Lower lobe of right lung (tissue), 2 donors: Measurements from ENCODE around the gene RHBDD3. TPM values are rescaled to one million over a fixed set of nuclear protein-coding genes. Genes with fewer than 3 reads are reported as not detected.

Experiments used
- ATAC-seq, 2 donors: fragments of 200-7000 bp; cut with Tn5 transposase; one replicate each; pipeline ENCODE4 v1.9.1; 2020 to 2022; ENCODE audit warnings: mild to moderate bottlenecking in 2 of 2, moderate library complexity in 2 of 2
- DNase-seq: peaks from one replicate; pipeline ENCODE4 v3.0.0-alpha.2; 2020
- H3K27ac ChIP-seq: fragments of 200-600 bp; one replicate; pipeline ENCODE4 v1.8.0; 2022
- H3K27me3 ChIP-seq: fragments of 200-600 bp; one replicate; pipeline ENCODE4 v1.8.0; 2022; ENCODE audit warnings: low read depth
- H3K36me3 ChIP-seq: fragments of 200-600 bp; one replicate; pipeline ENCODE4 v1.8.0; 2022; ENCODE audit warnings: mild to moderate bottlenecking
- H3K4me1 ChIP-seq: fragments of 200-600 bp; one replicate; pipeline ENCODE4 v1.8.0; 2022
- H3K4me3 ChIP-seq: fragments of 200-600 bp; one replicate; pipeline ENCODE4 v1.8.0; 2022; ENCODE audit warnings: mild to moderate bottlenecking
- H3K9me3 ChIP-seq: fragments of 200-600 bp; one replicate; pipeline ENCODE4 v1.8.0; 2022
- intact Hi-C: fragments of 100-400 bp; cut with DNase I; formaldehyde crosslinking; loops from one replicate; pipeline ENCODE4 v1.11.0; 2022
- total RNA-seq: library from RNA; stranded (reverse); fragmentation: NEBNext Ultra II Directional; extraction: Animal tissue kit (Norgen Biotek cat#: 25700); gene quantifications from one replicate; pipeline ENCODE4 v1.2.1, GENCODE V29; 2021
- TF ChIP-seq, protein P1 (sequence below): fragments of 200-600 bp; IDR thresholded peaks from one replicate; pipeline ENCODE4 v1.8.0; 2022; ENCODE audit warnings: antibody characterized with exemption, mild to moderate bottlenecking
- donor health status: DM: no; HTN: yes; CAD: no; lungs with severe emphysema.

RHBDD3 gene
- total RNA-seq, 1 donor from 2014 or later = 16.4 TPM

DNA sequence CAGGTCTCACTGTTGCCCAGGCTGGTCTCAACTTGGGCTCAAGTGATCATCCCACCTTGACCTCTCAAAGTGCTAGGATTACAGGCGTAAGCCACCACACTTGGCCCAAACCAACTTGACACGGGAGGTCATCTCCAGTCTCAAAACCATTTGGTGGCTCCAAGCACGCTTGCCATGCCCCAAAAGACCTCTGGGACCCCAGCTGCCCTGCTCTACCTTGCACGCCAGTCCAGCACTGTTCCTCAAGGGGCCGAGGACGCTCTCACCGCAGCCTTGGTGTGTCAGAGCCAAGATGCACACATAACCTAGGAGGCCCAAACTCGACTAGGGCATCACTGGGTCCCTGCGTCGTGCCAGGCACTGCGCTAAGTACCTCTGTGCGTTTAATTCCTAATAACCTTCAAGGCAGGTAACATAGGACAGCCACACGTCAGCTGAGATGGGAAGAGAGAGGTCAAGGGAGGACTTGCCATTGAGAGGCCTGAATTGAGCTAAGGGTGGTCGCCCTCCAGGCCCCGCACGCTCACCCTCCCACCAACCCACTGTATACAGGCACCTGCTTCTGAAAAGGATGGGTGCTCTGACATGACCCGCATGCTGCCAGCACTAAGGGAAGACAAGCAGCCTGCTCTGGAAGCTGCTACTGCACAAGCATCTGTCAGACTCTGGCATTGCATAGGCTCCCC lies 34.1 kb upstream of the RHBDD3 start:
- TF ChIP-seq, protein P1, sequence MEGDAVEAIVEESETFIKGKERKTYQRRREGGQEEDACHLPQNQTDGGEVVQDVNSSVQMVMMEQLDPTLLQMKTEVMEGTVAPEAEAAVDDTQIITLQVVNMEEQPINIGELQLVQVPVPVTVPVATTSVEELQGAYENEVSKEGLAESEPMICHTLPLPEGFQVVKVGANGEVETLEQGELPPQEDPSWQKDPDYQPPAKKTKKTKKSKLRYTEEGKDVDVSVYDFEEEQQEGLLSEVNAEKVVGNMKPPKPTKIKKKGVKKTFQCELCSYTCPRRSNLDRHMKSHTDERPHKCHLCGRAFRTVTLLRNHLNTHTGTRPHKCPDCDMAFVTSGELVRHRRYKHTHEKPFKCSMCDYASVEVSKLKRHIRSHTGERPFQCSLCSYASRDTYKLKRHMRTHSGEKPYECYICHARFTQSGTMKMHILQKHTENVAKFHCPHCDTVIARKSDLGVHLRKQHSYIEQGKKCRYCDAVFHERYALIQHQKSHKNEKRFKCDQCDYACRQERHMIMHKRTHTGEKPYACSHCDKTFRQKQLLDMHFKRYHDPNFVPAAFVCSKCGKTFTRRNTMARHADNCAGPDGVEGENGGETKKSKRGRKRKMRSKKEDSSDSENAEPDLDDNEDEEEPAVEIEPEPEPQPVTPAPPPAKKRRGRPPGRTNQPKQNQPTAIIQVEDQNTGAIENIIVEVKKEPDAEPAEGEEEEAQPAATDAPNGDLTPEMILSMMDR = no peak
- intact Hi-C loops = no loop called here
- no peaks in the 10 kb centered on the region for H3K9me3 ChIP-seq
- H3K27ac ChIP-seq = no peak overlapping the region
- H3K27me3 ChIP-seq = no peaks in the 10 kb centered on the region
- peaks cover 16% of the 10 kb centered on the region for H3K4me1 ChIP-seq
- peaks cover 44% of the 10 kb centered on the region for H3K36me3 ChIP-seq
- H3K4me3 ChIP-seq = no peak overlapping the region
- DNase-seq (no peak), ATAC-seq (no peak)

GRCh38 chr22:29300807-29301601 lies 33.2 kb upstream of the RHBDD3 start:
- intact Hi-C loops = no loop called here
- DNase-seq (no peak), ATAC-seq (no peak)
- H3K36me3 ChIP-seq = peaks cover 52% of the 10 kb centered on the region
- TF ChIP-seq, protein P1 = no peak
- peaks cover 13% of the 10 kb centered on the region for H3K4me1 ChIP-seq
- no peaks in the 10 kb centered on the region for H3K27me3 ChIP-seq
- H3K4me3 ChIP-seq = no peak overlapping the region
- no peak overlapping the region for H3K27ac ChIP-seq
- no peaks in the 10 kb centered on the region for H3K9me3 ChIP-seq

GRCh38 chr22:29300467-29300806 lies 32.7 kb upstream of the RHBDD3 start:
- no peaks in the 10 kb centered on the region for H3K9me3 ChIP-seq
- intact Hi-C loops = no loop called here
- no peak for DNase-seq
- no peak for ATAC-seq
- TF ChIP-seq, protein P1 = no peak
- H3K4me1 ChIP-seq = peaks cover 9% of the 10 kb centered on the region
- H3K4me3 ChIP-seq = no peak overlapping the region
- H3K27me3 ChIP-seq = no peaks in the 10 kb centered on the region
- H3K27ac ChIP-seq = no peak overlapping the region
- peaks cover 58% of the 10 kb centered on the region for H3K36me3 ChIP-seq

- H3K36me3 ChIP-seq = peaks cover 69% of the 10 kb centered on the region
- ATAC-seq (no peak), DNase-seq (no peak)
- intact Hi-C loops = no loop called here
- H3K27me3 ChIP-seq = no peaks in the 10 kb centered on the region
- no peak overlapping the region for H3K27ac ChIP-seq
- peaks cover 9% of the 10 kb centered on the region for H3K4me1 ChIP-seq
- TF ChIP-seq, protein P1 = no peak
- no peak overlapping the region for H3K4me3 ChIP-seq
- H3K9me3 ChIP-seq = no peaks in the 10 kb centered on the region
These were observed 31.5 kb upstream of the RHBDD3 start for GRCh38 chr22:29299136-29299900.

DNA sequence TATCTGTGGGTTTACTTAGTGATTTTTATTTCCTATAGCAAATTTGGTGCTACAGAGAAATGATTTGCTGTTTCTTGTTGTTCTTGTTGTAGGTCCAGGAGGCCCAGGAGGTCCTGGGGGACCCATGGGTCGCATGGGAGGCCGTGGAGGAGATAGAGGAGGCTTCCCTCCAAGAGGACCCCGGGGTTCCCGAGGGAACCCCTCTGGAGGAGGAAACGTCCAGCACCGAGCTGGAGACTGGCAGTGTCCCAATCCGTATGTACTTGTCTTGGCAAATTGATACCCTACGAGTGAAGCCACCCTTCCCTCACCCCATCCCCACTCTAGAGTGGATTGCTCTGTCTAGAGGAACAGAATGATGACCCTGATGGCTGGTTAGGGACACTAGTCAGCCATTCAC lies 30.9 kb upstream of the RHBDD3 start:
- no peak for DNase-seq
- TF ChIP-seq, protein P1 = no peak
- H3K4me1 ChIP-seq = peaks cover 9% of the 10 kb centered on the region
- no peaks in the 10 kb centered on the region for H3K27me3 ChIP-seq
- H3K27ac ChIP-seq = no peak overlapping the region
- intact Hi-C loops = no loop called here
- H3K9me3 ChIP-seq = no peaks in the 10 kb centered on the region
- H3K4me3 ChIP-seq = no peak overlapping the region
- ATAC-seq = no peak
- peaks cover 76% of the 10 kb centered on the region for H3K36me3 ChIP-seq
